Measurements from ENCODE around the gene G3BP1. TPM values are rescaled to one million over a fixed set of nuclear protein-coding genes. Genes with fewer than 3 reads are reported as not detected.
A peak's percentile ranks its signal among the peaks of the same experiment; 100 is the strongest.

G3BP1 gene
- total and polyA plus RNA-seq, 9 of the 15 experiments (the other 6 are each of a cell fraction or from before 2014, with no cell fraction given), result 54.7 to 264 (median 105) TPM

- peak overlapping the region; percentile 82 for H2AFZ ChIP-seq (ENCODE audit: low read depth, low read length)
- FAIRE-seq (no peak), ATAC-seq (peak; percentile 70), DNase-seq (ENCODE audit: extremely low read depth in 1 of 4, low spot score in 3 of 4) (peak in 2 of 4 experiments; percentile 39 to 47)
- BruUV-seq (replicated peaks), result TSS peak; percentile 66
- intact Hi-C loops (cut with micrococcal nuclease), result no loop called here
- H4K20me1 ChIP-seq (replicated peaks; ENCODE audit: control insufficient read depth, insufficient read depth, low read length), result no peaks in the 10 kb centered on the region; the same call in 1 of the 2 replicates
- in situ Hi-C loops (cut with MboI), result no loop called here
- peaks cover 4% of the 10 kb centered on the region; the same call in 1 of the 3 replicates for H3K36me3 ChIP-seq (ENCODE audit: control insufficient read depth, insufficient read depth, low read length)
- no peaks in the 10 kb centered on the region for H3K27me3 ChIP-seq (ENCODE audit: control insufficient read depth in 2 of 2, insufficient read depth in 2 of 2, low read length in 2 of 2)
- peak overlapping the region; percentile 80 to 96 for H3K9ac ChIP-seq (ENCODE audit: insufficient read depth in 1 of 2, low read depth in 2 of 2, low read length in 2 of 2)
- peaks cover 10 to 30% of the 10 kb centered on the region in 2 experiments for H3K4me1 ChIP-seq (replicated peaks in 1 of 2; ENCODE audit: control insufficient read depth in 2 of 2, insufficient read depth in 2 of 2, low read length in 2 of 2)
- no peaks in the 10 kb centered on the region for H3K9me1 ChIP-seq (ENCODE audit: control insufficient read depth, insufficient read depth, low read length)
- peak overlapping the region; percentile 79 for H3K27ac ChIP-seq (ENCODE audit: extremely low read depth, low read depth, low read length)
- H3K79me2 ChIP-seq (ENCODE audit: control insufficient read depth, insufficient read depth, low read length), result peaks cover 29% of the 10 kb centered on the region
- peak overlapping the region; percentile 97 for H3K4me3 ChIP-seq
- ChIA-PET CTCF (ENCODE audit: low intra/inter-chr PET ratio) (no interaction called here), POLR2A (interaction anchor here (0.6 to 7.0 kb wide), 6 partner anchors 10 to 105 kb away, joined by 3 to 56 read pairs (median 3); partner anchors contain the start of gene G3BP1)
- 0% methylated on average over 9 of the region's 11 CpGs for WGBS (ENCODE audit: insufficient coverage, low coverage, missing lambda C conversion rate)
- no peaks in the 10 kb centered on the region for H3K9me3 ChIP-seq (replicated peaks; ENCODE audit: control insufficient read depth, insufficient read depth, low read depth, low read length)
- peak overlapping the region; percentile 97 for H3K4me2 ChIP-seq (ENCODE audit: insufficient read depth, low read length)
- TF ChIP-seq HCFC1 (IDR thresholded peaks at IDR 0.05; ENCODE audit: low read depth, low read length) (no peak), NCOR1 (IDR thresholded peaks at IDR 0.05) (no peak), ZBTB33 (CRISPR knock-in tag; IDR thresholded peaks at IDR 0.05) (no peak), RAD51 (IDR thresholded peaks at IDR 0.05; ENCODE audit: borderline replicate concordance, low read depth) (no peak), ZNF668 (CRISPR knock-in tag; IDR thresholded peaks at IDR 0.05) (no peak), FOXO4 (CRISPR knock-in tag; IDR thresholded peaks at IDR 0.05) (no peak), BACH1 (tag; IDR thresholded peaks at IDR 0.05) (no peak), CBFA2T3 (IDR thresholded peaks at IDR 0.05) (no peak), ZBTB8A (IDR thresholded peaks at IDR 0.05; ENCODE audit: partially characterized antibody) (no peak), CREBBP (IDR thresholded peaks at IDR 0.05; ENCODE audit: low read depth, low read length) (no peak), E2F3 (CRISPR knock-in tag; IDR thresholded peaks at IDR 0.05) (no peak), DIDO1 (tag; IDR thresholded peaks at IDR 0.05; ENCODE audit: low read depth) (no peak), PTBP1 (IDR thresholded peaks at IDR 0.05; ENCODE audit: low read depth, low read length) (no peak), CSDE1 (IDR thresholded peaks at IDR 0.05) (peak in 1 of 2 experiments; percentile 22; a peak in 1 of 4 replicates), ZNF431 (CRISPR knock-in tag; IDR thresholded peaks at IDR 0.05) (no peak), CHD1 (IDR thresholded peaks at IDR 0.05; ENCODE audit: low read length) (peak; percentile 8), STAG1 (CRISPR knock-in tag; IDR thresholded peaks at IDR 0.05; ENCODE audit: borderline replicate concordance) (no peak), ZBTB7A (IDR thresholded peaks at IDR 0.05; ENCODE audit: borderline replicate concordance, control insufficient read depth, low read depth, low read length) (0 out of 2 replicates have a peak, but pooled peaks have one; percentile 5), ELF1 (tag; IDR thresholded peaks at IDR 0.05) (no peak), SLC30A9 (CRISPR knock-in tag; IDR thresholded peaks at IDR 0.05) (no peak), NKRF (IDR thresholded peaks at IDR 0.05; ENCODE audit: borderline replicate concordance) (peak; percentile 53; the same call in 1 of the 2 replicates)
Measured at GRCh38 chr5:151758141-151758429, 13.7 kb upstream of the G3BP1 start.

All from K562 (cell line).